BE2C (cell line): ENCODE data around the gene MAP4K4.

Experiments
- DNase-seq: peaks from one replicate; pipeline ENCODE4 v3.0.0-alpha.2; 2020
- H3K27me3 ChIP-seq: fragments of 250-450 bp; sonication (Bioruptor Pico); 2 replicates; pipeline ENCODE4 v1.5.1; 2020; ENCODE audit warnings: mild to moderate bottlenecking
- H3K36me3 ChIP-seq: fragments of 250-450 bp; sonication (Bioruptor Pico); 2 replicates; pipeline ENCODE4 v1.5.1; 2020; ENCODE audit warnings: mild to moderate bottlenecking
- H3K4me1 ChIP-seq: fragments of 250-450 bp; sonication (Bioruptor Pico); 2 replicates; pipeline ENCODE4 v1.5.1; 2020
- H3K4me3 ChIP-seq: 2 replicates; pipeline ENCODE4 v1.5.1; 2011; ENCODE audit warnings: low read depth, low read length
- H3K9me3 ChIP-seq: fragments of 250-450 bp; sonication (Bioruptor Pico); 2 replicates; pipeline ENCODE4 v1.5.1; 2020
- TF ChIP-seq, protein P1 (sequence below): IDR thresholded peaks from 2 replicates; pipeline ENCODE4 v1.5.1; 2012; ENCODE audit warnings: mild to moderate bottlenecking, low read depth, low read length

The MAP4K4 gene

GRCh38 chr2:101696272-101697123 is 1.0 kb upstream of the MAP4K4 start:
- Histone ChIP-seq H3K9me3 (no peaks in the 10 kb centered on the region), H3K27me3 (no peaks in the 10 kb centered on the region), H3K36me3 (no peaks in the 10 kb centered on the region), H3K4me3 (peak overlapping the region; percentile 59), H3K4me1 (no peaks in the 10 kb centered on the region)
- peak; percentile 12 for DNase-seq
- TF ChIP-seq, protein P1, sequence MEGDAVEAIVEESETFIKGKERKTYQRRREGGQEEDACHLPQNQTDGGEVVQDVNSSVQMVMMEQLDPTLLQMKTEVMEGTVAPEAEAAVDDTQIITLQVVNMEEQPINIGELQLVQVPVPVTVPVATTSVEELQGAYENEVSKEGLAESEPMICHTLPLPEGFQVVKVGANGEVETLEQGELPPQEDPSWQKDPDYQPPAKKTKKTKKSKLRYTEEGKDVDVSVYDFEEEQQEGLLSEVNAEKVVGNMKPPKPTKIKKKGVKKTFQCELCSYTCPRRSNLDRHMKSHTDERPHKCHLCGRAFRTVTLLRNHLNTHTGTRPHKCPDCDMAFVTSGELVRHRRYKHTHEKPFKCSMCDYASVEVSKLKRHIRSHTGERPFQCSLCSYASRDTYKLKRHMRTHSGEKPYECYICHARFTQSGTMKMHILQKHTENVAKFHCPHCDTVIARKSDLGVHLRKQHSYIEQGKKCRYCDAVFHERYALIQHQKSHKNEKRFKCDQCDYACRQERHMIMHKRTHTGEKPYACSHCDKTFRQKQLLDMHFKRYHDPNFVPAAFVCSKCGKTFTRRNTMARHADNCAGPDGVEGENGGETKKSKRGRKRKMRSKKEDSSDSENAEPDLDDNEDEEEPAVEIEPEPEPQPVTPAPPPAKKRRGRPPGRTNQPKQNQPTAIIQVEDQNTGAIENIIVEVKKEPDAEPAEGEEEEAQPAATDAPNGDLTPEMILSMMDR = no peak

DNA sequence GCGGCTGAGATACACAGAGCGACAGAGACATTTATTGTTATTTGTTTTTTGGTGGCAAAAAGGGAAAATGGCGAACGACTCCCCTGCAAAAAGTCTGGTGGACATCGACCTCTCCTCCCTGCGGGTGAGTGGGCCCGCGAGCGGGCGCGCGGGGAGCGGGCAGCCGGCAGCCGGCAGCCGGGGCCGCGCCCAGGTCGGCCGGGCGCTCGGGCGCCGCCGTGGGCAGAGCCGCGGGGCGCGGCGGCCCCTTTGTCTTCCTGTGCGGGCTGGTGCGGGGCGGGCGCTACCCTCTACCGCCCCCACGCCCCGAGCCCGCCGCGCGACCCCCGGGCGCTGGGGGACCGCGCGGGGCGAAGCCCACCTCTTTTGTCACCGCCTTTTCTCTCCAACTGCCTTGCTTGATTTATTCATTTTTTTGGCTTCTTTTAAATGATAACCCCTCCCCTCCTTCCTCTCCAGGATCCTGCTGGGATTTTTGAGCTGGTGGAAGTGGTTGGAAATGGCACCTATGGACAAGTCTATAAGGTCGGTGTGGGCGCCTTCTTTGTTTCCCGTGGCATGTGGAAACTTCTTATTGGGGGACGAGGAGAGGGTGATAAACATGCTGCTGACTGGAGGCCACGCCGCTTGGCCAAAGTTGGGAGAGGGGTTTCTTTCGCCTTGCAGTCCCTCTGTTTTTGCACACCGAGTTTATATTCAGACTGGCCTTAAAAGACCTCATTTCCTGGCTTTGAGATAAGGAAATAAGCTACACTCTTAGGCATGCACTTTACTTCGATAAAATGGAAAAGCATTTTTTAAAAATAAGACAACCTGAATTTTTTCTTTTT is 722 bp downstream of the MAP4K4 start:
- no peaks in the 10 kb centered on the region for H3K9me3 ChIP-seq
- no peaks in the 10 kb centered on the region for H3K27me3 ChIP-seq
- H3K36me3 ChIP-seq = no peaks in the 10 kb centered on the region
- TF ChIP-seq, protein P1 = no peak
- peak overlapping the region; percentile 84 for H3K4me3 ChIP-seq
- H3K4me1 ChIP-seq = no peaks in the 10 kb centered on the region
- DNase-seq = peak; percentile 10

- peak overlapping the region; percentile 84 for H3K4me3 ChIP-seq
- H3K9me3 ChIP-seq = no peaks in the 10 kb centered on the region
- no peaks in the 10 kb centered on the region for H3K4me1 ChIP-seq
- no peak for DNase-seq
- TF ChIP-seq, protein P1 = no peak
- H3K27me3 ChIP-seq = no peaks in the 10 kb centered on the region
- no peaks in the 10 kb centered on the region for H3K36me3 ChIP-seq
These were observed 1.6 kb downstream of the MAP4K4 start for GRCh38 chr2:101698844-101699754.

DNA sequence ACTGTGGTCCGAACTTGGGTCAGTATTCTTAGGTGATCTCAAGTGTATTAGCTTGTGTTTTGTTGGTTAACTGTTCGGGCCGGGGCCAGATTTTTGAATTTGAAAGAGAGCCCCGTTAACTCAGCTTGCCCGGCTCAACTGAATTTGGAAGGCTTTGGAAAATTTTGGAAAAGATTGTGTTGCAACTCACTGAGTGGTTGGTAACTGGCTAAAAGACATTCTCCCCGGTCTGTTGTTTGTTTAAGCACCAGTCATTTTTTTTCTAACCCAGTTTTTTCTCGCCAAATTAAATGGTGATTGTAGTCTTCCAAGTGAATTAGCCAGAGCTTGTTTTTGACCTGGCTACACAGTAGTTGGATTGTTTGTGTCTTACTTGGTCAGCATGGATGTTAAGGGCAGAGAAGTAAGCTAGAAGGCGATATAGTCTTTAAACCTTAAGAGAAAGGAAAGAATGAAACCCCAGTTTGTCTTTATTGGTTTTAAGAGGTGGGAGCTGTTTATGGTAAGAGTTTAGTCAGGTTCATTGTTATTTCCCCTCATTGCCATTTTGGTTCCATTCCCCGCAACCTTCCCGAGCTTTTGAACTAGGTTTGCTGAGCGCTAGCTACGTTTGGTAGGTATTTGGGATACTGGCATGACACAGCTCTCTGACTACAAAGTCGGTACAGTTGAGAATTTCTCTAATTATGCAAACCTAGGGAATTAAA is 2.4 kb downstream of the MAP4K4 start:
- H3K27me3 ChIP-seq = no peaks in the 10 kb centered on the region
- H3K4me1 ChIP-seq = no peaks in the 10 kb centered on the region
- no peaks in the 10 kb centered on the region for H3K9me3 ChIP-seq
- TF ChIP-seq, protein P1 = no peak
- H3K36me3 ChIP-seq = no peaks in the 10 kb centered on the region
- DNase-seq = no peak
- H3K4me3 ChIP-seq = peak overlapping the region; percentile 84

GRCh38 chr2:101704046-101704466 is 6.5 kb downstream of the MAP4K4 start:
- TF ChIP-seq, protein P1 = no peak
- H3K9me3 ChIP-seq = no peaks in the 10 kb centered on the region
- DNase-seq = no peak
- no peaks in the 10 kb centered on the region for H3K36me3 ChIP-seq
- no peaks in the 10 kb centered on the region for H3K4me1 ChIP-seq
- H3K27me3 ChIP-seq = no peaks in the 10 kb centered on the region
- no peak overlapping the region for H3K4me3 ChIP-seq
